HFF-Myc (cell line): Measurements from ENCODE around the gene PPP3CB.

Source experiments
- DNase-seq: peaks from one replicate; pipeline ENCODE4 v3.0.0-alpha.2; 2011; ENCODE audit warnings: low read depth; ENCODE audit errors: extremely low read depth
- H3K4me3 ChIP-seq: replicated peaks from 2 replicates; pipeline ENCODE4 v1.5.1; 2011; ENCODE audit warnings: low read depth, mild to moderate bottlenecking, control low read depth, low read length
- CTCF ChIP-seq: IDR thresholded peaks from 2 replicates; pipeline ENCODE4 v1.5.1; 2012; ENCODE audit warnings: mild to moderate bottlenecking, low read depth, low read length, control low read depth; ENCODE audit errors: missing control alignments

Gene PPP3CB

GRCh38 chr10:73495884-73496674 is at the start of gene PPP3CB:
TSS of gene PPP3CB (minus strand) at chr10:73496024. CDS start at chr10:73495889, 135 bp downstream.
- peak; percentile 87 for DNase-seq
- peak within 1 kb of the TSS; percentile 78 for H3K4me3 ChIP-seq
- TF ChIP-seq CTCF, result no peak

- no peak for TF ChIP-seq CTCF
- no peak for DNase-seq
- no peak overlapping the region for H3K4me3 ChIP-seq
These were observed 49.5 kb upstream of the PPP3CB start for GRCh38 chr10:73545357-73545756.

- no peak for TF ChIP-seq CTCF
- no peak overlapping the region for H3K4me3 ChIP-seq
- no peak for DNase-seq
These were observed 41.9 kb upstream of the PPP3CB start for GRCh38 chr10:73537709-73538108.

GRCh38 chr10:73537288-73537687 is 41.5 kb upstream of the PPP3CB start:
- H3K4me3 ChIP-seq, result no peak overlapping the region
- no peak for DNase-seq
- TF ChIP-seq CTCF, result no peak

GRCh38 chr10:73534857-73535256 is 39.0 kb upstream of the PPP3CB start:
- no peak for DNase-seq
- no peak overlapping the region for H3K4me3 ChIP-seq
- no peak for TF ChIP-seq CTCF

- DNase-seq, result peak; percentile 51
- peak; percentile 73 for TF ChIP-seq CTCF
- no peak overlapping the region for H3K4me3 ChIP-seq
These were observed 33.4 kb upstream of the PPP3CB start for GRCh38 chr10:73529089-73529832.
